IPS DF 19.7 (cell line): ENCODE results near the gene ZNF529.
"Not testable (repeated sequence)": the region's sequence is repeated elsewhere in the genome, so short reads cannot be mapped to it uniquely, and the experiment has no call there.

ENCODE experiments used
- DNase-seq: peaks from one replicate; pipeline ENCODE4 v3.0.0-alpha.2; 2013; ENCODE audit warnings: low read depth, low spot score

Gene ZNF529

GRCh38 chr19:36573020-36573894 is at the start of gene ZNF529:
TSS of gene ZNF529 (minus strand) at chr19:36573292. CDS start at chr19:36572346, 946 bp downstream.
- peak; percentile 92 for DNase-seq

GRCh38 chr19:36605877-36606478 is 32.9 kb upstream of the ZNF529 start:
- DNase-seq = no peak

GRCh38 chr19:36605101-36605876 is 32.2 kb upstream of the ZNF529 start, which contains the start of gene ZNF382:
TSS of gene ZNF382 (plus strand) at chr19:36605313. CDS start at chr19:36609915, 4,602 bp downstream.
- DNase-seq = no peak

GRCh38 chr19:36604656-36605100 is 31.6 kb upstream of the ZNF529 start:
- no peak for DNase-seq

DNA sequence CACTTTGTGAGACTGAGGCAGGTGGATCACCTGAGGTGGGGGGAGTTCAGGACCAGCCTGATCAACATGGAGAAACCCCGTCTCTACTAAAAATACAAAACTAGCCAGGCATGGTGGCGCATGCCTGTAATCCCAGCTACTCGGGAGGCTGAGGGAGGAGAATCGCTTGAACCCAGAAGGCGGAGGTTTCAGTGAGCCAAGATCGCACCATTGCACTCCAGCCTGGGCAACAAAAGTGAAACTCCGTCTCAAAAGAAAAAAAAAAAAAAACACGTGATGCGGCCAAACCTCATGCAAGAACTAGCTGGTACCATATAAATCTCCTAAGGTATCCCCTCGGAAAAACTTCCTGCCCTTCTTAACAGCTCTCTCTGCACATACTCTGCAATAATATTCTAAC is 29.6 kb upstream of the ZNF529 start:
- DNase-seq = not testable (repeated sequence)

- no peak for DNase-seq
These were observed 6.2 kb upstream of the ZNF529 start for GRCh38 chr19:36579255-36579654.

GRCh38 chr19:36577271-36577996 is 4.3 kb upstream of the ZNF529 start:
- no peak for DNase-seq

DNA sequence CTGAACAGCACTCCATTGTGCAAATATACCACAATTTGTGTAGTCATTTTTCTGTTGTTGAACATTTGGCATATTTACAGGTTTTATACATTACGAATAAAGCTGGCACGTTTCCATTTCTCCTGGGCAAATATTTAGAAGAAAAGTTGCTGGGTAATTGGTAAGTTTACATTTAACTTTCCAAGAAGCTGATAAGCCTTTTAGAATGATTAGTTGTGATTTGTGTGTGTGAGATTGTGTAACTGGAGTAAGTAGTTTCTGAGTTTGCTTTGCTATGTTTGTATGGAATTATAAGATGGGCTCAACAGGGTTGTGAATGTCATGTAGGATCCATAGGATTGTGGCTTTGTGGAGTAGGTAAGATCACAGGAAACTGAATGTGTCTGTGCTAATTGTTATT is 1.6 kb upstream of the ZNF529 start:
- no peak for DNase-seq

DNA sequence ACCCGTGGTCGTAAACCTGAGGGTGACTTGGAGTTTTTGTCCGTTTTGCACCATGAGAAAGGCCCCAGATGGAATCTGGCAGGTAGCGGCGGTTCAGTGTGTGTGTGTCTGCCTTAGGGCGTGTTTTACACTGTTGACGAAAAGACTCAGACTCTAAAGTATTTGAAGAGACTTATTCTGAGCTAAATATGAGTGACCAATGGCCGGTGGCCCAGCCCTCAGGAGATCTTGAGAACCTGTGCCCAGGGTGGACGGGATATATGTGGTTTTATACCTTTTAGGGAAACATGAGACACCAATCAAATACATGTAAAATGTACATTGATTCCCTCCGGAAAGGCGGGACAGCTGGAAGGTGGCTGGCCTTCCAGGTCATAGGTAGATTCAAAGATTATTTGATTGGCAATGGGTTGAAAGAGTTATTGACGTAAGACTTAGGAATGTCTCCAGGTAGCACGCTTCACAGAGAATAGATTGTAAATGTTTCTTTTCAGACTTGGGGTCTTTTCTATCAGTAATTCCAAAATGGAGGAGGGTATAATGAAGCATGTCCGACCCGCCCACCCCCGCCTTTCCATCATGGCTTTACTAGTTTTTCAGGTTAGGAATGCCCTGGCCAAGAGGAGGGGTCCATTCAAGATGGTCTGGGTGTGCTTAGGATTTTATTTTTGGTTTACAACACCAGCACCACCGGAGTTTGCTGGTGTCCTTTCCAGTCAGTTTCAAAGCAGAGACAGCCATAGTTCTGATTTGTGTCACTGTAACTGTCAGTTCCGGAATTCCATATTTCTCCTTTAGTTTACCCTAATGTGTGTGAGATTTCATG is 1.0 kb upstream of the ZNF529 start:
- no peak for DNase-seq

- DNase-seq = no peak
These were observed 486 bp downstream of the ZNF529 start for GRCh38 chr19:36572593-36573019.

- no peak for DNase-seq
These were observed 8.7 kb downstream of the ZNF529 start for GRCh38 chr19:36564391-36564790.

DNA sequence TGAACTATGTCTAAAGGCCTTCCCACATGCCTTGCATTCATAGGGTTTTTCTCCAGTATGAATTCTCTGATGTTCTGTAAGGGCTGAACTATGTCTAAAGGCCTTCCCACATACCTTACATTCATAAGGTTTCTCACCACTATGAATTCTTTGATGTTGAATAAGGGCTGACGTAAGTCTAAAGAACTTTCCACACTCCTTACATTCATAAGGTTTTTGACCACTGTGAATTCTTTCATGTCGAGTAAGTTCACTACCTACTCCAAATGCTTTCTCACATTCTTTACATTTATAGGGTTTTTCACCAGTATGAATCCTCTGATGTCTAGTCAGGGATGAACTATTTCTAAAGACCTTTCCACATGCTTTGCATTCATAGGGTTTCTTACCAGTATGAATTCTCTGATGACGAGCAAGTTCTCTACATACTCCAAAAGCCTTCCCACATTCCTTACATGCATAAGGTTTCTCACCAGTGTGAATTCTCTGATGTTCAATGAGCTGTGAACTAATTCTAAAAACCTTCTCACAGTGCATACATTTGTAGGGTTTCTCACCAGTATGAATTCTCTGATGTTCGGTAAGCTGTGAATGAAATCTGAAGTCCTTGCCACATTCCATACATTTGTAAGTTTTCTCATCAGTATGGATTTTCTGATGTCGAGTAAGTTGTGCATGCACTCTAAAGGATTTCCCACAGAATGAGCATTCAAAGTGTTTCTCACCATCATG is 25.9 kb downstream of the ZNF529 start:
- DNase-seq = no peak

DNA sequence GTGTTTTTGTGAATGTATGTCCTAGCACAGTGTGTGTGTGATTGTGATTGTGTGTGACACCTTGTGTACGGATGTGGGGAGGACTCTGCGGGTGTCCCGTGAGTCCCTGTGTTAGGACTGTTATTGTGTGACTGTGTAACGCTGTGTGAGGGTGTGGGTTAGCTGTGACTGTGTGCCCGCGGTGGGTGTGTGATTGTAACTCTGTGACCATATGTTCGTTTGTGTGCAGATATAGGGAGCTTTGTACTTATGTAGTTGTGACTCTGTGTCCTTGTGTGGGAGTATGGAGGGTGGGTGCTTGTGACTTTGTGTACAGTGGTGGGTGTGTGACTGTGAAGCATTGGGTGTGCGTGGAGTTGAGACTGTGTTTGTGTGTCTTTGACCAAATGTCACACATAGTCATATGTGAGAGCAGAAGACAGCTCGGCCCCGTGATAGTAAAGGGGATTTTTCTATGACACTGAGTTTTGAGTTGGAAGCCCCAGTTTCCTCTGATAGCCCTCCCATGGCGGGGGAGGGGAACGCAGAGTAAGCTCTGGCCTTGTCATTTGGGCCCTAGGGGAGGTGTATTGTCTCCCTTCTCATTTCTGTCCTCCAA is 44.1 kb downstream of the ZNF529 start:
- no peak for DNase-seq

GRCh38 chr19:36528194-36528920 is 44.7 kb downstream of the ZNF529 start, which contains the start of gene ZNF260:
TSS of gene ZNF260 (minus strand) at chr19:36528271. CDS start at chr19:36515238, 13,033 bp downstream.
- DNase-seq = peak; percentile 95

DNA sequence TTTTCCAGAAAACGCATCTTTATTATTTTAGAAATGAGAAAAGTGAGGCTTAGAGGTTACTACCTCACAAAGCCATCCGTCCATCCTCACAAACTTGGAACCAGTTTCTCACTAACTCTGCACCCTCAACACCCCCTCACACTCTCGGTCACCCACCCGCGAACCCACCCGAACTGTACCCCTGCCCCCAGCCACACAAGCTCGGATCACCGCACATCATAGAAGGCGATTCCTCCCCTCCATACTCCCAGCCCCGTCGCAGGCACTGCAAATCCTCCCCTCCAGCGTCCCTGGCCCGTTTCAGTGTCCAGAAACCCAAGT is 45.3 kb downstream of the ZNF529 start:
- no peak for DNase-seq

GRCh38 chr19:36527341-36527740 is 45.8 kb downstream of the ZNF529 start:
- no peak for DNase-seq

DNA sequence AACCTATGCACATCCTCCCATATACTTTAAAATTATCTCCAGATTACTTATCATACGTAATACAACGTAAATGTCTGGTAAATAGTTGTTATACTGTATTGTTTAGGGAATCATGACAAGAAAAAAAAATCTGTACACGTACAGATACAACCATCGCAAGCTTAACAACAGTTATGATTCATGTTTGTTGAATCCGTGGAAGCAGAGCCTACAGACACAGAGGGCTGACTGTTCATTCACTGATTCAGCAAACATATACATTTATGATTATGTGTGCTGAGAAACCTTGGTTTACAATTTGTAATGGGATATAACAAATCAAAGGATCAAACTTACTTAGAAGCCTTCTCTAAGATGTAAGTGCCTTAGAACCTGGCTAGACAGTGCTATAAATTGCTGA is 46.5 kb downstream of the ZNF529 start:
- DNase-seq = no peak

DNA sequence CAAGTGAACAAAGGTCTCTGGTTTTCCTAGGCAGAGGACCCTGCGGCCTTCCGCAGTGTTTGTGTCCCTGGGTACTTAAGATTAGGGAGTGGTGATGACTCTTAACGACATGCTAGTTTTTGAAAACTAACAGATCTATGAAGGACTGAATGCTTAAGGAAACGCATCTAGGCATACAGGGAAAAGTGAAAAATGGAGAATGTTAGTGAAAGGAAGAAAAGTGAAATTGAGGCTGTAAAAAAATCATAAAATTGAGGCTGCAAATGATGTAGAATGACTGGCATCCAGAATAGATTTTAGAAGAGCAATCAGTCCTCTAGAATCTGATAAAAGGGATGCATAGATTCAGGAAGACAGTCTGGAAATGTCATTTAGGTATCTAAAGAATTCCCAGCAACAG is 48.5 kb downstream of the ZNF529 start:
- no peak for DNase-seq
